SK-N-MC (cell line): ENCODE measurements around the gene PDRG1.

ENCODE experiments used
- EZH2 ChIP-seq: fragments of 200-600 bp; sonication (generic); IDR thresholded peaks from one replicate; pipeline ENCODE4 v1.6.1; 2017; ENCODE audit warnings: antibody characterized with exemption
- FOXP2 ChIP-seq: optimal IDR thresholded peaks from 2 replicates; pipeline ENCODE3; 2011; ENCODE audit warnings: mild to moderate bottlenecking, moderate library complexity; ENCODE audit not compliant: insufficient read depth; ENCODE audit errors: extremely low read length, control extremely low read depth
- POLR2AphosphoS5 ChIP-seq: IDR thresholded peaks from 2 replicates; pipeline ENCODE4 v1.6.1; 2012; ENCODE audit warnings: mild to moderate bottlenecking, low read depth, low read length, borderline replicate concordance

- TF ChIP-seq POLR2AphosphoS5 = no peak
- no peak for TF ChIP-seq EZH2
- no peak for TF ChIP-seq FOXP2
Measured at GRCh38 chr20:31967830-31968249, 16.0 kb upstream of the PDRG1 start, which contains the start of gene XKR7.
